Measurements from ENCODE around the gene PLA2G6. TPM values are rescaled to one million over a fixed set of nuclear protein-coding genes. Genes with fewer than 3 reads are reported as not detected.

PLA2G6 gene
- total RNA-seq, 2 experiments from 2014 or later = 54.0 to 57.3 TPM

DNA sequence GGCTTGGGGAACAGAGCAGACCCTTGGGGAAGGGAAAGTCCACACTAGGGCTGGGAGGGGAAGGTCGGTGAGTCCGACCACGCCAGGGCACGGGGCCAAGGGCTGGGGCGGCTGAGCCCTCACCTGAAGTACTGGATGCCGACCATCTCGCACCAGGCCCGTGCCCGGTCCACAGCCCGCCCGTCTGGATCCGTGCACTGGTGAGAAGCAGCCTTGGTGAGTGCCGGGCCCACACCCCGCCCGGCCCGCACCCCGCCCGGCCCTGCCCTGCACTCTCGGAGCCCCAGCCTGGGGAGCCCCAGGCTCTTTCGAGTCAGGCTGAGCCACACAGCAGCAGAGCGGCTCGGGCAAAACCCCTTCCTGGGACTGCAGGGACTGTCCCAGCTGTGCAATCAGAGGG, 69.2 kb downstream of the PLA2G6 start:
- H3K4me3 Mint-ChIP-seq = no peak overlapping the region
- ChIA-PET POLR2A (no interaction called here), CTCF (interaction anchor here (0.6 to 1.5 kb wide), 3 partner anchors 92 to 546 kb away, joined by 3 to 4 read pairs (median 3); no protein-coding TSS in a partner anchor)
- no peak for DNase-seq
- ATAC-seq = no peak
- intact Hi-C loops (cut with DNase I, micrococcal nuclease) = no loop called here
- no peak overlapping the region for H3K27ac Mint-ChIP-seq
- peaks cover 4% of the 10 kb centered on the region for H3K36me3 Mint-ChIP-seq (ENCODE audit: low read depth)
- no peaks in the 10 kb centered on the region for H3K4me1 Mint-ChIP-seq
- H3K9me3 Mint-ChIP-seq (ENCODE audit: low read depth) = no peaks in the 10 kb centered on the region
- no peaks in the 10 kb centered on the region for H3K27me3 Mint-ChIP-seq

DNA sequence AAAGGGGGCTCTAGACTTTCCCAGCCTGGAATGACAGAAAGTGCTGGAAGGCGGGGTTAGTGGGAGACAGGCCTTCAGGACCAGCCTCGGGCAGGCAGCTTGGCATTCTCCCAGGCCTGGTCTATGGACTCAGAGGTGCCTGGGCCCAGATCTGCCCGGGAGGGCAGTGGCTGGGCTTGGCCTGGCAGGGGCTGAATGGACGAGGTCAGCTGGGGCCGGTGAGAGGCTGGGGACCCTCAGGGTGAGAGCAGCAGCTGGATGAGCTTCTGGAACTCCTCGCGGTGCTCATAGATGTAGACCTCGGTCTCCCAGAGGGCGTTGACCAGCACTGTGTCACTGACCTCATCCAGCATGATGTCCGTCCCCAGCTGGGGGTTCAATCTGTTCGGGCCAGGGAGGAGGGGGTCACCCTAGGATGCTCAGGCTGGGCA, 69.7 kb downstream of the PLA2G6 start:
- ChIA-PET POLR2A (no interaction called here), CTCF (interaction anchor here (0.6 to 1.0 kb wide), 3 partner anchors 177 to 545 kb away, joined by 3 to 4 read pairs (median 3); no protein-coding TSS in a partner anchor)
- intact Hi-C loops (cut with DNase I, micrococcal nuclease) = no loop called here

DNA sequence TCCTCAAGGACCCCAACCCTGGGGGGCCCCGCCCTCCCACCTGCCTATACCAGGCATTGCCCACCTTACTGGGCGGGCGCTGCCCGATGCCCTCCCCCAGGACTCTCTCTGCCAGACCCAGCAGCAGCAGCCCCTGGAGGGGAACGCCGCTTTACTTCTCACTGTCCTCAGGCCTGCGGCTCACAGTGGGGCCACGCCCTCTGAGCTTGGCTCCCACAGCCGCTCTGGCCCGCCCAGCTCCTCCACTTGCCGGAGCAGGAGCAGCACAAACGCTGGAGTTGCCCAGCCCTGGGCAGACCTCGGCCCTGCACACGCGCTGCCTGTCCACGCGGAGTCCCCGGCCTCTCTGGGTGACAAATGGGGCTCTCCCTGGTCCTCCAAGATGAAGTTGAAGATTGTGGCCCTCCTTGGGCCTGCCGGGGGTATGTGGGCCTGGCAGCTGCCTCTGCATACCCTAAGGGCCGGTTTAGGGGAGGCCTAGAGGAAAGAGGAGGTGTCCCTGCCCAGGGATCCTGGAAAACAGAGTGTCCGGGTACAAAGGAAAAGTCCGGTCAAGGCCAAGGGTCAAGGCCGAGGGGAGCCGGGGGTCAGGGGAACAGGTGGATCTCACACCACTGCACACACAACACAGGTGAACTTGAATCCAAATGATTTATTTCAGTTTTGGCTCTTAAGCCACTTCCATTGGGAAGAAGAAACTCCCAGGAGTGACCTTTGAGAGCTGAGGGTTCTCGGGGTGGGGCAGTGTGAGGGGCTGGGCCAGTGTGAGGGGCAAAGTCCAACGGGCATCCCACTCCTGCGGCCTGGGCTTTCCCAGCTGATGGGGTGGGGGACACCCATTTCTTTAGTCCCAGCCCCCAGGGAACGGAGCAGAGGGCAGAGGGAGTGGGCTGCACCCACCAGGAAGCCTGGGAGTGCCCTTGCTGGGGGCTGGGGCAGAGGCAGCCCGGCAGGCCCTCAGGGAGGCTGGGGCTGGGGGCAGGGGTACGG, 70.5 kb downstream of the PLA2G6 start:
- ATAC-seq (no peak), DNase-seq (no peak)
- no peak overlapping the region for H3K27ac Mint-ChIP-seq
- H3K36me3 Mint-ChIP-seq (ENCODE audit: low read depth) = peaks cover 4% of the 10 kb centered on the region
- H3K9me3 Mint-ChIP-seq (ENCODE audit: low read depth) = no peaks in the 10 kb centered on the region
- POLR2A ChIA-PET = no interaction called here
- intact Hi-C loops (cut with DNase I, micrococcal nuclease) = no loop called here
- no peak overlapping the region for H3K4me3 Mint-ChIP-seq
- CTCF ChIA-PET = interaction anchor here (0.5 to 0.6 kb wide), 3 partner anchors 178 to 459 kb away, joined by 3 to 4 read pairs (median 3); no protein-coding TSS in a partner anchor
- H3K27me3 Mint-ChIP-seq = no peaks in the 10 kb centered on the region
- no peaks in the 10 kb centered on the region for H3K4me1 Mint-ChIP-seq

More for the DNA sequence above, 69.7 kb downstream of the PLA2G6 start:
- no peak for DNase-seq
- no peaks in the 10 kb centered on the region for H3K4me1 Mint-ChIP-seq
- no peak overlapping the region for H3K4me3 Mint-ChIP-seq
- H3K9me3 Mint-ChIP-seq (ENCODE audit: low read depth) = no peaks in the 10 kb centered on the region
- peaks cover 4% of the 10 kb centered on the region for H3K36me3 Mint-ChIP-seq (ENCODE audit: low read depth)
- ATAC-seq = no peak
- H3K27ac Mint-ChIP-seq = no peak overlapping the region
- no peaks in the 10 kb centered on the region for H3K27me3 Mint-ChIP-seq

DNA sequence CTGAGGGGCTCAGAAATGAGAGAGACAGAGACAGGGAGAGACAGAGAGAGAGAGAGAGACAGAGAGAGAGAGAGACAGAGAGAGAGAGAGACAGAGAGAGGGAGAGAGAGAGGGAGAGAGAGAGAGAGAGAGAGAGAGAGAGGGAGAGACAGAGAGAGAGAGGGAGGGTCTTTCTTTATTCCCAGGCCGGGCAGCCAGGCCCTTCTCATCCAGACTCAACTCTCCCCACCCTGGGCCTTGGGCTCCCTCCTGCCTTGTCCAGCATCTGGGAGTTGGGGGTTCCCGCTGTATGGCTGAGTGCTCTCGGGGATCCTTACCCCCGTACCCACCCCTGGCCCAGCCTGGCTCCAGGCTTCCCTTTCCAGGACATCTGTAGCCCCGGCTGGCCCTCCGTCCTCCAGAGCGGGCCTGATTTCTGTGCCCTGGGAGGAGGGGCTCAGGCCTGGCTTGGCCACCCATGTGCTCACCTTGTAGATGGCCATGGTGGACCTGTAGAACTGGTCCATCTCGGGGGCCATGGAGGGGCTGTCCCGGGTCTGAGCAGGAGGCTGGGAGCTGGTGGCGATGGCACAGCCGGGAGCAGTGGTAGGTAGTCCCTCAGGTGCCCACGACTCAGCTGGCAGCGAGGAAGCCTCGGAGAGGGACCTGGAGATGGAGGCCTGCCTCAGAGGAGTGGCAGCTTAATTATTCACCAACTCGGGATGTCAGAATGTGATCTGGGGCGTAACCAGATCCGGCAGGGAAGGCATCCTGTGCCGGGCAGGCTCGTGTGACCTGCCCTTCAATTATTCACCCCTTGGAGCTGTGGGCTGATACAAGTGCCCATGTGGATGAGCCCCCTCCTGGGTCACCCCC, 71.4 kb downstream of the PLA2G6 start, which contains the start of gene BAIAP2L2:
BAIAP2L2 (minus strand) TSS at position 677 of the 855 bp plus-strand sequence; CDS start at position 518, 159 bp downstream.
- peaks cover 4% of the 10 kb centered on the region for H3K36me3 Mint-ChIP-seq (ENCODE audit: low read depth)
- ChIA-PET POLR2A (no interaction called here), CTCF (interaction anchor here (0.5 kb wide), 1 partner anchor 458 kb away, joined by 3 read pairs; no protein-coding TSS in a partner anchor)
- no peaks in the 10 kb centered on the region for H3K9me3 Mint-ChIP-seq (ENCODE audit: low read depth)
- ATAC-seq = no peak
- no peaks in the 10 kb centered on the region for H3K27me3 Mint-ChIP-seq
- H3K27ac Mint-ChIP-seq = no peak within 1 kb of the TSS
- H3K4me1 Mint-ChIP-seq = no peaks in the 10 kb centered on the region
- intact Hi-C loops (cut with DNase I, micrococcal nuclease) = no loop called here
- peak within 1 kb of the TSS; percentile 32 for H3K4me3 Mint-ChIP-seq
- no peak for DNase-seq

DNA sequence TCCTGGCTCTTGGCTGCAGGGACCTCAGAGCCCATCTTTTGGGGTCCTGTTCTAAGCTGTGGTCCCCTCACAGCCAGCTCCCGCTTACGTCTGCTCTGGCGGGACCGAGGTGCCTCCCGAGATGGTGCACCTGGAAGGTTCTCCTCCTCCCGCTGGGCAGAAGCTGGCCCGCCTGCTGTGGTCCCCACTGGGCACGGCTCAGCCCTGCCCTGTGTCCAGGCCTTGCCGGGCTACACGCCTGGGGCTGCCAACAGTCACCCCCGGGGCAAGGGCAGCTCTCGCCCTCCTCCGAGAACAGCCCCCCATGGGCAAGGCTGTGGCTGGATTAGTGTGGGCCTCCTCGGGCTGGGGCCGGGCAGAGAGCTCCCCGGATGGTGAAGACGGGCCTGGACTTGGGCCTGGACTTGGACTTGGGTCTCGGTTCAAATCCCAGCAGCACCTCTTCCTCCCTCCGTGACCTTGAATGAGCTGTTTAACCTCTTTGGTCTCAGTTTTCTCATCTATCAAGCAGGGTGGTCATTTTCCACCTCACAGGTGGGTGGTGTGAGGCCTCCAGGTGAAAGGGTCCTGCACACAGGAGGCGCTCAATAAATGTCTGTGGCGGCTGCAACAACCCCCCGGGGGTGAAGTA, 72.1 kb downstream of the PLA2G6 start:
- Mint-ChIP-seq H3K36me3 (ENCODE audit: low read depth) (peaks cover 4% of the 10 kb centered on the region), H3K4me3 (peak overlapping the region; percentile 32), H3K27ac (no peak overlapping the region), H3K4me1 (peaks cover 4% of the 10 kb centered on the region), H3K9me3 (ENCODE audit: low read depth) (no peaks in the 10 kb centered on the region), H3K27me3 (no peaks in the 10 kb centered on the region)
- DNase-seq (no peak), ATAC-seq (peak; percentile 31)
- ChIA-PET POLR2A (no interaction called here), CTCF (interaction anchor here (0.6 kb wide), 1 partner anchor 72 kb away, joined by 4 read pairs; no protein-coding TSS in a partner anchor)
- intact Hi-C loops (cut with DNase I, micrococcal nuclease) = no loop called here

DNA sequence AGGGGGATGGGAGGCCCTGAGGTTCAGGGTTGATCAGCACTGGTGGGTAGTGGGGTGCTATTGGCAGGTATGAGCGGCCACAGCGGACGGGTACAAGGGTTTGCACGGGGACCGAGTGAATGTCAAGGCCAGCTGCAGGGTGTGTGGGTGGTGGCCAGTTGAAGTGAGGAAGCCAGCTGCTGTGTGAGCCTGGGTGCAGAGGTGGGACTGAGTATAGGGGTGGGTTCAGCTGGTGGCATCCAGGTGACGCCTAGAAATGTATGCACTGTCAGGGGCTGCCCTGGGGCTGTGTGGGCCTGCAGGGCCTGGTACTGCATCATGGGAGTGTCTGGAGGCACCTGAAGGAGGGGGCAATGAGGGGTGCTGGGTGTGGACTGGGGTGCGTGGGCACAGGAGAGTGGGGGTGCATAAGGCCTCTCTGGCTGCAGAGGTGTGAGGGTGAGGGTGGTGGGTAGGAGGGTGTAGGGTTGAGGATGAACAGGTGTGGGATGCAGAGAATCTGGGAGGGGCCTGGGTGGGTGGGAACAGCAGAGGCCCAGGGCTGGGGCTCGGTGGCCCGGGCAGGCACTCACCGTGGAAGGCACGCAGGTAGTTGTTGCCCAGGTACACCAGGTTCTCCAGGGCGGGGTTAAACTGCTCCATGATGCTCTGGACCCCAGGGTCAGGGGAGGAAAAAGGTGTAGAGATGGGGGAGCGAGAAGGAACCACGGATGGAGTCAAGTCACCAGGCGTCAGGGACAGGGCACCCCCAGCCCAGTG, 72.9 kb downstream of the PLA2G6 start:
- CTCF ChIA-PET = interaction anchor here (0.6 kb wide), 1 partner anchor 71 kb away, joined by 4 read pairs; no protein-coding TSS in a partner anchor
- POLR2A ChIA-PET = no interaction called here
- Mint-ChIP-seq H3K9me3 (ENCODE audit: low read depth) (no peaks in the 10 kb centered on the region), H3K36me3 (ENCODE audit: low read depth) (peaks cover 2% of the 10 kb centered on the region), H3K27ac (no peak overlapping the region), H3K4me3 (no peak overlapping the region), H3K4me1 (peaks cover 4% of the 10 kb centered on the region), H3K27me3 (no peaks in the 10 kb centered on the region)
- ATAC-seq (peak; percentile 17), DNase-seq (no peak)
- intact Hi-C loops (cut with DNase I, micrococcal nuclease) = no loop called here

DNA sequence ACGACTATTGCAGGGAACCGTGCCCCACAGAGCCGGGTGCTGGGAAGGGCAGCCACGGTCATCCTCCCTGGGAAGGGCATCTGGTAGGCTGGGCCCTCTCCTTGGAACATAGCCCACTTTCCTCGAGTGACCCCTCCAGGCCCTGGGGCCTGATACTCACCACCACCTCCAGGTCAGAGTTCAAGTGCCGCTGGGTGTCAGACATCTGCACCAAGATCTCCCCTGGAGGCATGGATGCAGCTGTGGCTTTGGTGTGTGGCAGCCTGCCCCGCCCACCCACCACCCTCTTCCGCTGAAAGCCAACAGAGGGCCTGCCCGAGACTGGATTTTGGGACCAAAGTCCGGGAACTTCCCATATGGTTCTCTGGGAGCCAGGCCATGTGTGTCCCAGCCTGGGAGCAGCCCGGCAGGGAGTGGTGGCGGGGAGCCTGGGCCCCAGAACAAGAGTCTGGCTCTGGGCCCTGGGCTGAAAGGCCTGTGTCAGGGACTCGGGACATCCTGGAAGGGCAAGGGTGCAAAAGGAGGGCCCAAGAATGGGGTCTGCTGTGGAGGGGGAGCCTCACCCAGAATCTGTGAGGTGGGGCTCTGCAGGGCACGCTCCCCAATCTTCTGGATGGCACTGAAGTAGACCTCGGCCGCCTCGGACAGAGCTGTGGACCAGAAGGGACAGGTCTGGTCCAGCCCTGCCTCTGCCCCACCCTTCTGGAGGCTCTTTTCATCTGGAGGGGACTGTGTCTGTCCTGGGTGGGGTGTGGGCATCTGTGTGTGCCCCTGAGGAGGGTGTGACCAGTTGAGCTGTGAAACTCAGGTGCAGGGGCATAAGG, 73.7 kb downstream of the PLA2G6 start:
- no peaks in the 10 kb centered on the region for H3K27me3 Mint-ChIP-seq
- CTCF ChIA-PET = no interaction called here
- no peaks in the 10 kb centered on the region for H3K36me3 Mint-ChIP-seq (ENCODE audit: low read depth)
- intact Hi-C loops (cut with DNase I, micrococcal nuclease) = no loop called here
- no peak overlapping the region for H3K27ac Mint-ChIP-seq
- no peak overlapping the region for H3K4me3 Mint-ChIP-seq
- POLR2A ChIA-PET = no interaction called here
- DNase-seq (no peak), ATAC-seq (no peak)
- peaks cover 4% of the 10 kb centered on the region for H3K4me1 Mint-ChIP-seq
- no peaks in the 10 kb centered on the region for H3K9me3 Mint-ChIP-seq (ENCODE audit: low read depth)

DNA sequence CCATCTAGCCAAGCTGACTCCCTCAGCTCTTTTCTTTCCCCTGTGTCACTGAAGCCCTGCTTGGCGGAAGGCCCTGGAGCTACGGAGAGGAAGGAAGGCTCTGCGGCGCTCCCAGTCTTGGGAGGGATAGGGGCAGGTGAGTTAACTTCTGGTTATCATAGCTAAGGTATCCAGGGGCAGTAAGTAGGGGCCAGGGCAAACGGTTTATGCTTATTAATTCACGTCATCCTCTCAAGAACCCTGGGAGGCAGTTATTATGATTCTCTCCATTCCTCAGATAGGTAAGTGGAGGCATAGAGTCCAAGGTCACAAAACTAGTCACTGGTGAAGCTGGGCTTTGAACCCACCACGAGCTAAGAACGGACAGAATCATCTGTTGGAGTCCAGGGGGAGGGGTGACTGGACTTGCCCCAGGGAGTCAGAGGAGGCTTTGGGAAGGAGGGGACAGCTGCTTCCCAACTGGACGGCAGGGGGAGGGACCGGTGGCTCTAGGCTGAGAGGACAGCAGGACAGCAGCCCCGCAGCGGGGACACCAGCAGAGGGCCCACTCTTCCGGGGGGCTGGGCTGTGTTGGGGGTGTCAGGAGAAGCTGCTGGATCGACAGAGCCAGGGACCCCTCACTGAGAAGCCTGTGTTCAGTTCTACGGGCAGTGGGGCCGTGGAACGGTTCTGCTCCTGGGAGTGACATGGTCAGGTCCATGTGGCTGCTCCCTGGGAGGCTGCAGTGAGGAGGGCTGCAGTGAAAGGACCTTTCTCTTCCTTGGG, 74.6 kb downstream of the PLA2G6 start:
- POLR2A ChIA-PET = no interaction called here
- H3K9me3 Mint-ChIP-seq (ENCODE audit: low read depth) = no peaks in the 10 kb centered on the region

DNA sequence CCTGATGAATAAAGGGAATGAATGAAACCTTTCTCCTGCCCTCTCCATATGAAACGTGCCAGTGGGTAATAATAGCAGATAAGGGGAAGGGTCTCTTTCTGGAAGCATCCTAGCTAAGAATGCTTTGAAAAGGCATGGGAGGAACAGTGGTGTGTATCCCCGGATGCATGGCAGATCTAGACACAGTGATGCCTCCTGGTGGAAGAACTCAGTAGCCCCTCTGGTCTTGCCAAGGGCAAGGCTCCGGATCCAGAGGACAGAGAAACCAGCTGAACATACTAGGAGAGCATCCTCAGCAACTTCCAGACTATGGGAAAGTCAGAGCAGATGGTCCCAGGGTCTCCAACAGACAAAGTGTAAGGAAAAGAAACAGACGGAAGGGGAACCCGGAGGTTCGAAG, 77.5 kb downstream of the PLA2G6 start:
- H3K27me3 Mint-ChIP-seq = no peaks in the 10 kb centered on the region
- no peak overlapping the region for H3K4me3 Mint-ChIP-seq
- no peak for DNase-seq
- POLR2A ChIA-PET = no interaction called here
- H3K9me3 Mint-ChIP-seq (ENCODE audit: low read depth) = no peaks in the 10 kb centered on the region
- intact Hi-C loops (cut with DNase I, micrococcal nuclease) = loop anchor here in 1 of 2 experiments (1.0 kb wide), 1 partner anchor 52 kb away; no protein-coding TSS in a partner anchor
- no peak overlapping the region for H3K27ac Mint-ChIP-seq
- H3K4me1 Mint-ChIP-seq = peaks cover 4% of the 10 kb centered on the region
- no peaks in the 10 kb centered on the region for H3K36me3 Mint-ChIP-seq (ENCODE audit: low read depth)
- CTCF ChIA-PET = interaction anchor here (0.6 to 2.0 kb wide), 3 partner anchors 34 to 1727 kb away, joined by 3 to 11 read pairs (median 4); no protein-coding TSS in a partner anchor
- no peak for ATAC-seq

More for the DNA sequence above, 74.6 kb downstream of the PLA2G6 start:
- intact Hi-C loops (cut with DNase I, micrococcal nuclease) = no loop called here
- Mint-ChIP-seq H3K4me3 (no peak overlapping the region), H3K27me3 (no peaks in the 10 kb centered on the region), H3K36me3 (ENCODE audit: low read depth) (no peaks in the 10 kb centered on the region), H3K4me1 (peaks cover 4% of the 10 kb centered on the region), H3K27ac (no peak overlapping the region)
- CTCF ChIA-PET = interaction anchor here (0.6 to 0.9 kb wide), 2 partner anchors 23 to 55 kb away, joined by 3 to 4 read pairs; no protein-coding TSS in a partner anchor
- ATAC-seq (no peak), DNase-seq (no peak)
